Tibial nerve (tissue), 4 donors: Measurements from ENCODE around the gene PRR14. TPM values are rescaled to one million over a fixed set of nuclear protein-coding genes. Genes with fewer than 3 reads are reported as not detected.
"Not testable (repeated sequence)": the region's sequence is repeated elsewhere in the genome, so short reads cannot be mapped to it uniquely, and the experiment has no call there.

Source experiments
- DNase-seq, 2 donors: peaks; one replicate each; pipeline ENCODE4 v3.0.0-alpha.2; 2019; ENCODE audit warnings: low spot score in 2 of 2
- H3K27ac ChIP-seq, 4 donors: fragments of 200-600 bp; sonication (generic) in 3 of 4; one replicate each; pipeline ENCODE4 v1.5.1; 2017 to 2019; ENCODE audit warnings: mild to moderate bottlenecking in 1 of 4
- H3K27me3 ChIP-seq, 2 donors: fragments of 200-600 bp; sonication (generic) in 1 of 2; one replicate each; pipeline versions ENCODE4 v1.5.1 to v1.6.0; 2017 to 2019
- H3K36me3 ChIP-seq, 3 donors: fragments of 200-600 bp; sonication (generic); one replicate each; pipeline ENCODE4 v1.5.1; 2018 to 2019
- H3K4me1 ChIP-seq, 4 donors: fragments of 200-600 bp; sonication (generic) in 3 of 4; one replicate each; pipeline ENCODE4 v1.5.1; 2017 to 2019
- H3K4me3 ChIP-seq, 4 donors: fragments of 200-600 bp; sonication (generic) in 3 of 4; one replicate each; pipeline ENCODE4 v1.5.1; 2017 to 2019; ENCODE audit warnings: mild to moderate bottlenecking in 1 of 4, moderate library complexity in 1 of 4
- H3K9me3 ChIP-seq, 4 donors: fragments of 200-600 bp; sonication (generic) in 3 of 4; one replicate each; pipeline ENCODE4 v1.5.1; 2017 to 2019
- EP300 ChIP-seq, 2 donors: sonication (generic); formaldehyde crosslinking; IDR thresholded peaks; one replicate each; pipeline ENCODE4 v1.6.1; 2017; ENCODE audit warnings: antibody characterized with exemption in 2 of 2, mild to moderate bottlenecking in 1 of 2
- POLR2A ChIP-seq, 2 donors: fragments of 450-650 bp; IDR thresholded peaks; one replicate each; pipeline ENCODE4 v1.6.1; 2017; ENCODE audit warnings: antibody characterized with exemption in 2 of 2, mild to moderate bottlenecking in 2 of 2, moderate library complexity in 2 of 2
- WGBS, 2 donors: methylation state at CpG; one replicate each; pipeline ENCODE4 v1.1.5; 2018; 5-methylcytosine and 5-hydroxymethylcytosine counted together
- total RNA-seq, 4 donors: library from RNA; depleted of rRNA; stranded (reverse); fragments of >200 nt; gene quantifications; one replicate each; pipeline ENCODE4 v1.1.0, GENCODE V29; 2016
- TF ChIP-seq, protein P1 (sequence below), 5 experiments: fragments of 200-600 bp in 3 of 5; fragments of 450-650 bp in 2 of 5; sonication (generic) in 3 of 5; IDR thresholded peaks; one replicate each; pipeline ENCODE4 v1.5.1; 2016 to 2019; ENCODE audit warnings: antibody characterized with exemption in 5 of 5, mild to moderate bottlenecking in 3 of 5, moderate library complexity in 2 of 5

PRR14 gene
- total RNA-seq, 4 donors from 2014 or later, result 37.4 to 43.7 (median 40.1) TPM

GRCh38 chr16:30633526-30633925 is 17.2 kb upstream of the PRR14 start:
- peak overlapping the region; percentile 34 to 77 (median 54) for H3K4me3 ChIP-seq
- no peaks in the 10 kb centered on the region for H3K36me3 ChIP-seq
- WGBS, 2 donors, result 78 to 82% methylated on average over 17 of the region's 17 CpGs
- H3K9me3 ChIP-seq, result no peaks in the 10 kb centered on the region
- no peaks in the 10 kb centered on the region for H3K27me3 ChIP-seq
- TF ChIP-seq POLR2A (IDR thresholded peaks at IDR 0.05), result no peak
- no peak for TF ChIP-seq EP300 (IDR thresholded peaks at IDR 0.05)
- TF ChIP-seq, protein P1, sequence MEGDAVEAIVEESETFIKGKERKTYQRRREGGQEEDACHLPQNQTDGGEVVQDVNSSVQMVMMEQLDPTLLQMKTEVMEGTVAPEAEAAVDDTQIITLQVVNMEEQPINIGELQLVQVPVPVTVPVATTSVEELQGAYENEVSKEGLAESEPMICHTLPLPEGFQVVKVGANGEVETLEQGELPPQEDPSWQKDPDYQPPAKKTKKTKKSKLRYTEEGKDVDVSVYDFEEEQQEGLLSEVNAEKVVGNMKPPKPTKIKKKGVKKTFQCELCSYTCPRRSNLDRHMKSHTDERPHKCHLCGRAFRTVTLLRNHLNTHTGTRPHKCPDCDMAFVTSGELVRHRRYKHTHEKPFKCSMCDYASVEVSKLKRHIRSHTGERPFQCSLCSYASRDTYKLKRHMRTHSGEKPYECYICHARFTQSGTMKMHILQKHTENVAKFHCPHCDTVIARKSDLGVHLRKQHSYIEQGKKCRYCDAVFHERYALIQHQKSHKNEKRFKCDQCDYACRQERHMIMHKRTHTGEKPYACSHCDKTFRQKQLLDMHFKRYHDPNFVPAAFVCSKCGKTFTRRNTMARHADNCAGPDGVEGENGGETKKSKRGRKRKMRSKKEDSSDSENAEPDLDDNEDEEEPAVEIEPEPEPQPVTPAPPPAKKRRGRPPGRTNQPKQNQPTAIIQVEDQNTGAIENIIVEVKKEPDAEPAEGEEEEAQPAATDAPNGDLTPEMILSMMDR (IDR thresholded peaks at IDR 0.05), result no peak
- H3K27ac ChIP-seq, result peak overlapping the region; percentile 75 to 95 (median 90)
- peaks cover 0 to 24% (median 4%) of the 10 kb centered on the region in 4 donors for H3K4me1 ChIP-seq
- no peak for DNase-seq

GRCh38 chr16:30636599-30636998 is 14.2 kb upstream of the PRR14 start:
- no peaks in the 10 kb centered on the region for H3K27me3 ChIP-seq
- no peaks in the 10 kb centered on the region for H3K36me3 ChIP-seq
- no peaks in the 10 kb centered on the region for H3K9me3 ChIP-seq
- H3K4me3 ChIP-seq, result no peak overlapping the region
- no peak for TF ChIP-seq EP300 (IDR thresholded peaks at IDR 0.05)
- no peak for TF ChIP-seq POLR2A (IDR thresholded peaks at IDR 0.05)
- TF ChIP-seq, protein P1 (IDR thresholded peaks at IDR 0.05), result no peak
- no peak overlapping the region for H3K27ac ChIP-seq
- 90 to 98% methylated on average over 7 of the region's 7 CpGs for WGBS, 2 donors
- H3K4me1 ChIP-seq, result peaks cover 0 to 20% (median 4%) of the 10 kb centered on the region in 4 donors
- DNase-seq, result no peak

DNA sequence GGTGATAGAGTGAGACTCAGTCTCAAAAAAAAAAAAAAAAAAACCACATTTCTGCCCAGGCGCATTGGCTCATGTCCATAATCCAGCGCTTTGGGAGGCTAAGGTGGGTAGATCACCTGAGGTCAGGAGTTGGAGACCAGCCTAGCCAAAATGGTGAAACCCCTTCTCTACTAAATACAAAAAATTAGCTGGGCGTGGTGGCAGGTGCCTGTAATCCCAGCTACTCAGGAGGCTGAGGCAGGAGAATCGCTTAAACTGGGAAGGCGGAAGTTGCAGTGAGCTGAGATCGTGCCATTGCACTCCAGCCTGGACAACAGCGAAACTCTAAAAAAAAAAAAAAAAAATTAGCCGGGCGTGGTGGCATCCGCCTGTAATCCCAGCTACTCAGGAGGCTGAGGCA is 13.6 kb upstream of the PRR14 start:
- H3K27ac ChIP-seq, H3K36me3 ChIP-seq, DNase-seq, H3K9me3 ChIP-seq, H3K4me3 ChIP-seq, H3K27me3 ChIP-seq: not testable (repeated sequence)
- H3K4me1 ChIP-seq, result peaks cover 0 to 20% (median 4%) of the 10 kb centered on the region in 4 donors
- WGBS, 2 donors, result 82 to 95% methylated on average over 10 of the region's 10 CpGs

- Histone ChIP-seq H3K36me3 (no peaks in the 10 kb centered on the region), H3K27ac (no peak overlapping the region), H3K4me3 (no peak overlapping the region), H3K27me3 (no peaks in the 10 kb centered on the region), H3K9me3 (no peaks in the 10 kb centered on the region), H3K4me1 (peaks cover 0 to 20% (median 4%) of the 10 kb centered on the region in 4 donors)
- TF ChIP-seq, protein P1 (IDR thresholded peaks at IDR 0.05), result no peak
- TF ChIP-seq EP300 (IDR thresholded peaks at IDR 0.05), result no peak
- no peak for TF ChIP-seq POLR2A (IDR thresholded peaks at IDR 0.05)
- WGBS, 2 donors, result 10 to 18% methylated on average over 1 of the region's 1 CpG
- DNase-seq, result no peak
These were observed 12.8 kb upstream of the PRR14 start for GRCh38 chr16:30637944-30638343.

DNA sequence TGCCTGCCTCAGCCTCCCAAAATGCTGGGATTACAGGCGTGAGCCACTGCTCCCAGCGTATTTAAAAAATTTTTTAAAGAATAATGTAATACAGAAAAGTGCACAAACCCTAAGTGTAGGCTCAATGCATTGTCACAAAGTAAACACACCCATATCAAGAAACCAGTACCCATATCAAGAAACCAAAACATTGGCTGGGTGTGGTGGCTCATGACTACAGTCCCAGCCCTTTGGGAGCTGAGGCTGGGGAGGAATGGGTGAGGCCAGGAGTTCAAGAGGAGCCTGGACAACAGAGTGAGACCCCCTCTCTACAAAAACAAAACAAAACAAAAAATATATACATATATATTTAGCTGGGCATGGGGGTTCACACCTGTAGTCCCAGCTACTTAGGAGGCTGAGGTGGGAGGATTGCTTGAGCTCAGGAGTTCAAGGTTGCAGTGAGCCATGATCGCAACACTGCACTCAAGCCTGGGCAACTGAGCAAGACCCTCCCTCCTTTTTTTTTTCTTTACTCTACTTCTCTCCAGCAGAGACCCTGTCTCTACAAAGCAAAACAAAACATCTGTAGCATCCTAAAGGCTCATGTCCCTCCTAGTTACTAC is 9.3 kb upstream of the PRR14 start:
- Histone ChIP-seq H3K4me3 (no peak overlapping the region), H3K9me3 (no peaks in the 10 kb centered on the region), H3K36me3 (no peaks in the 10 kb centered on the region), H3K27me3 (no peaks in the 10 kb centered on the region), H3K4me1 (no peaks in the 10 kb centered on the region), H3K27ac (no peak overlapping the region)
- 83 to 84% methylated on average over 3 of the region's 3 CpGs for WGBS, 2 donors
- TF ChIP-seq EP300 (IDR thresholded peaks at IDR 0.05) (no peak), POLR2A (IDR thresholded peaks at IDR 0.05) (no peak)
- TF ChIP-seq, protein P1 (IDR thresholded peaks at IDR 0.05), result no peak
- no peak for DNase-seq
